Activated effector memory CD4-positive, alpha-beta T cell treated with Interleukin-2 at 50 U/mL for 16 hours (primary cell): ENCODE measurements around the gene TPI1.
A peak's percentile ranks its signal among the peaks of the same experiment; 100 is the strongest.
"Not testable (repeated sequence)": the region's sequence is repeated elsewhere in the genome, so short reads cannot be mapped to it uniquely, and the experiment has no call there.

ENCODE experiments used
- DNase-seq: peaks from one replicate; pipeline ENCODE4 v3.0.0-alpha.2; 2020

The TPI1 gene

GRCh38 chr12:6849427-6849826 is 17.9 kb upstream of the TPI1 start:
- DNase-seq, result no peak

GRCh38 chr12:6849976-6850560 is 17.3 kb upstream of the TPI1 start:
- no peak for DNase-seq

- DNase-seq, result no peak
These were observed 16.6 kb upstream of the TPI1 start for GRCh38 chr12:6850796-6851152.

GRCh38 chr12:6851153-6851920 is 16.0 kb upstream of the TPI1 start, which contains the start of gene CDCA3:
Gene CDCA3, minus strand, starts transcription at chr12:6851286. Its CDS starts 334 bp downstream, at chr12:6850952.
- DNase-seq, result peak; percentile 83

- peak; percentile 98 for DNase-seq
These were observed 15.2 kb upstream of the TPI1 start, which contains the start of gene USP5 for GRCh38 chr12:6851921-6852650. Gene USP5, plus strand, starts transcription at chr12:6852150. Its CDS starts 30 bp downstream, at chr12:6852180.

- peak; percentile 53 for DNase-seq
These were observed 14.5 kb upstream of the TPI1 start for GRCh38 chr12:6852651-6853354.

- no peak for DNase-seq
These were observed 13.7 kb upstream of the TPI1 start for GRCh38 chr12:6853626-6854025.

GRCh38 chr12:6854036-6854435 is 13.3 kb upstream of the TPI1 start:
- no peak for DNase-seq

- DNase-seq, result no peak
These were observed 12.0 kb upstream of the TPI1 start for GRCh38 chr12:6855322-6855721.

- DNase-seq, result no peak
These were observed 8.5 kb upstream of the TPI1 start for GRCh38 chr12:6858799-6859198.

GRCh38 chr12:6860116-6860515 is 7.2 kb upstream of the TPI1 start:
- no peak for DNase-seq

GRCh38 chr12:6860942-6861341 is 6.4 kb upstream of the TPI1 start:
- no peak for DNase-seq

- no peak for DNase-seq
These were observed 5.9 kb upstream of the TPI1 start for GRCh38 chr12:6861391-6861790.

- no peak for DNase-seq
These were observed 4.3 kb upstream of the TPI1 start for GRCh38 chr12:6863033-6863432.

- no peak for DNase-seq
These were observed 3.6 kb upstream of the TPI1 start for GRCh38 chr12:6863586-6864321.

GRCh38 chr12:6865307-6865706 is 2.0 kb upstream of the TPI1 start:
- not testable (repeated sequence) for DNase-seq

GRCh38 chr12:6866163-6866919 is 990 bp upstream of the TPI1 start:
- no peak for DNase-seq

GRCh38 chr12:6866920-6867412 is 365 bp upstream of the TPI1 start:
- no peak for DNase-seq

GRCh38 chr12:6868211-6869048 is 1.1 kb downstream of the TPI1 start:
- DNase-seq, result no peak
